Measurements from ENCODE around the gene PPP1R11. TPM values are rescaled to one million over a fixed set of nuclear protein-coding genes. Genes with fewer than 3 reads are reported as not detected.

Gene PPP1R11
- total and polyA plus RNA-seq, 2 of the 13 experiments (the other 11 are each of a cell fraction or from before 2014, with no cell fraction given), result 32.1 to 58.9 TPM

- TF ChIP-seq RBM39 (IDR thresholded peaks at IDR 0.05; ENCODE audit: low read depth, low read length, poor library complexity, severe bottlenecking) (no peak), ZNF644 (CRISPR knock-in tag; IDR thresholded peaks at IDR 0.05; ENCODE audit: low read depth) (peak; percentile 46; the same call in 1 of the 2 replicates), ZNF329 (CRISPR knock-in tag; IDR thresholded peaks at IDR 0.05; ENCODE audit: low read depth) (no peak; the same call in 1 of the 2 replicates), PAWR (CRISPR knock-in tag; IDR thresholded peaks at IDR 0.05; ENCODE audit: borderline replicate concordance) (no peak; the same call in 1 of the 2 replicates), ESRRA (CRISPR knock-in tag; IDR thresholded peaks at IDR 0.05; ENCODE audit: low read depth) (peak; percentile 71; the same call in 1 of the 2 replicates), BHLHE40 (IDR thresholded peaks at IDR 0.05; ENCODE audit: low read length) (no peak), RFXAP (CRISPR knock-in tag; IDR thresholded peaks at IDR 0.05; ENCODE audit: borderline replicate concordance) (no peak; the same call in 1 of the 2 replicates), ZNF44 (CRISPR knock-in tag; IDR thresholded peaks at IDR 0.05) (no peak), SPEN (CRISPR knock-in tag; IDR thresholded peaks at IDR 0.05; ENCODE audit: low read depth) (peak; percentile 90), ZNF720 (CRISPR knock-in tag; IDR thresholded peaks at IDR 0.05) (no peak), KDM2A (CRISPR knock-in tag; IDR thresholded peaks at IDR 0.05; ENCODE audit: borderline replicate concordance, low read depth) (peak; percentile 60; the same call in 1 of the 2 replicates), CENPX (CRISPR knock-in tag; IDR thresholded peaks at IDR 0.05) (no peak), HHEX (CRISPR knock-in tag; IDR thresholded peaks at IDR 0.05) (0 out of 2 replicates have a peak, but pooled peaks have one; percentile 6), KLF12 (CRISPR knock-in tag; IDR thresholded peaks at IDR 0.05; ENCODE audit: borderline replicate concordance) (peak; percentile 31; the same call in 1 of the 2 replicates), TSC22D2 (CRISPR knock-in tag; IDR thresholded peaks at IDR 0.05; ENCODE audit: borderline replicate concordance) (0 out of 2 replicates have a peak, but pooled peaks have one; percentile 9), ZSCAN9 (CRISPR knock-in tag; IDR thresholded peaks at IDR 0.05; ENCODE audit: borderline replicate concordance) (0 out of 2 replicates have a peak, but pooled peaks have one; percentile 62), ZNF17 (CRISPR knock-in tag; IDR thresholded peaks at IDR 0.05) (no peak), CHD4 (IDR thresholded peaks at IDR 0.05; ENCODE audit: borderline replicate concordance, low read length) (no peak), TBL1XR1 (IDR thresholded peaks at IDR 0.05; ENCODE audit: borderline replicate concordance, low read length, partially characterized antibody) (no peak), HNRNPK (IDR thresholded peaks at IDR 0.05; ENCODE audit: low read depth, low read length, poor library complexity, severe bottlenecking) (no peak), JUN (CRISPR knock-in tag; IDR thresholded peaks at IDR 0.05) (peak; percentile 67; the same call in 1 of the 2 replicates), KDM5A (IDR thresholded peaks at IDR 0.05; ENCODE audit: borderline replicate concordance, low read length) (peak; percentile 67; the same call in 1 of the 2 replicates)
- TF ChIP-seq, protein P1, sequence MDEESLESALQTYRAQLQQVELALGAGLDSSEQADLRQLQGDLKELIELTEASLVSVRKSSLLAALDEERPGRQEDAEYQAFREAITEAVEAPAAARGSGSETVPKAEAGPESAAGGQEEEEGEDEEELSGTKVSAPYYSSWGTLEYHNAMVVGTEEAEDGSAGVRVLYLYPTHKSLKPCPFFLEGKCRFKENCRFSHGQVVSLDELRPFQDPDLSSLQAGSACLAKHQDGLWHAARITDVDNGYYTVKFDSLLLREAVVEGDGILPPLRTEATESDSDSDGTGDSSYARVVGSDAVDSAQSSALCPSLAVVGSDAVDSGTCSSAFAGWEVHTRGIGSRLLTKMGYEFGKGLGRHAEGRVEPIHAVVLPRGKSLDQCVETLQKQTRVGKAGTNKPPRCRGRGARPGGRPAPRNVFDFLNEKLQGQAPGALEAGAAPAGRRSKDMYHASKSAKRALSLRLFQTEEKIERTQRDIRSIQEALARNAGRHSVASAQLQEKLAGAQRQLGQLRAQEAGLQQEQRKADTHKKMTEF (CRISPR knock-in tag; IDR thresholded peaks at IDR 0.05), result peak; percentile 86
- TF ChIP-seq, protein P2, sequence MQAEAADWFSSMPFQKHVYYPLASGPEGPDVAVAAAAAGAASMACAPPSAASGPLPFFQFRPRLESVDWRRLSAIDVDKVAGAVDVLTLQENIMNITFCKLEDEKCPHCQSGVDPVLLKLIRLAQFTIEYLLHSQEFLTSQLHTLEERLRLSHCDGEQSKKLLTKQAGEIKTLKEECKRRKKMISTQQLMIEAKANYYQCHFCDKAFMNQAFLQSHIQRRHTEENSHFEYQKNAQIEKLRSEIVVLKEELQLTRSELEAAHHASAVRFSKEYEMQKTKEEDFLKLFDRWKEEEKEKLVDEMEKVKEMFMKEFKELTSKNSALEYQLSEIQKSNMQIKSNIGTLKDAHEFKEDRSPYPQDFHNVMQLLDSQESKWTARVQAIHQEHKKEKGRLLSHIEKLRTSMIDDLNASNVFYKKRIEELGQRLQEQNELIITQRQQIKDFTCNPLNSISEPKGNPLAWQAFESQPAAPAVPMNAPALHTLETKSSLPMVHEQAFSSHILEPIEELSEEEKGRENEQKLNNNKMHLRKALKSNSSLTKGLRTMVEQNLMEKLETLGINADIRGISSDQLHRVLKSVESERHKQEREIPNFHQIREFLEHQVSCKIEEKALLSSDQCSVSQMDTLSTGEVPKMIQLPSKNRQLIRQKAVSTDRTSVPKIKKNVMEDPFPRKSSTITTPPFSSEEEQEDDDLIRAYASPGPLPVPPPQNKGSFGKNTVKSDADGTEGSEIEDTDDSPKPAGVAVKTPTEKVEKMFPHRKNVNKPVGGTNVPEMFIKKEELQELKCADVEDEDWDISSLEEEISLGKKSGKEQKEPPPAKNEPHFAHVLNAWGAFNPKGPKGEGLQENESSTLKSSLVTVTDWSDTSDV (CRISPR knock-in tag; IDR thresholded peaks at IDR 0.05), result no peak
- TF ChIP-seq, protein P3, sequence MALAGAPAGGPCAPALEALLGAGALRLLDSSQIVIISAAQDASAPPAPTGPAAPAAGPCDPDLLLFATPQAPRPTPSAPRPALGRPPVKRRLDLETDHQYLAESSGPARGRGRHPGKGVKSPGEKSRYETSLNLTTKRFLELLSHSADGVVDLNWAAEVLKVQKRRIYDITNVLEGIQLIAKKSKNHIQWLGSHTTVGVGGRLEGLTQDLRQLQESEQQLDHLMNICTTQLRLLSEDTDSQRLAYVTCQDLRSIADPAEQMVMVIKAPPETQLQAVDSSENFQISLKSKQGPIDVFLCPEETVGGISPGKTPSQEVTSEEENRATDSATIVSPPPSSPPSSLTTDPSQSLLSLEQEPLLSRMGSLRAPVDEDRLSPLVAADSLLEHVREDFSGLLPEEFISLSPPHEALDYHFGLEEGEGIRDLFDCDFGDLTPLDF (CRISPR knock-in tag; IDR thresholded peaks at IDR 0.05), result no peak; the same call in 1 of the 2 replicates
Measured at GRCh38 chr6:30100585-30101443, 33.8 kb downstream of the PPP1R11 start (continued).
